ENCODE results near the gene DRD4. TPM values are rescaled to one million over a fixed set of nuclear protein-coding genes. Genes with fewer than 3 reads are reported as not detected.

DRD4 gene
- total RNA-seq (1 to 10 TPM in 1 of 9 donors, under 1 TPM in 6, not detected in 2; 0.28 to 1.1 (median 0.34) TPM), polyA plus RNA-seq (1 to 10 TPM in 2 of 3 donors, not detected in 1; 1.2 to 1.3 TPM)
- long read RNA-seq, donor 1, result 0 reads
- long read RNA-seq, donor 2, result 0 reads
- long read RNA-seq, donor 3, result 0 reads
- long read RNA-seq, donor 4, partial matches to known transcripts, result 0 of 1 reads
- long read RNA-seq, donor 4, other reads (novel, unspliced or antisense), result 1 of 1 reads
- long read RNA-seq, donor 5, result 0 reads
- long read RNA-seq, donor 6, result 0 reads
- long read RNA-seq, donor 7, result 0 reads
- long read RNA-seq, donor 8, result 0 reads
- long read RNA-seq, donor 9, result 0 reads
- long read RNA-seq, donor 10, result 0 reads

DNA sequence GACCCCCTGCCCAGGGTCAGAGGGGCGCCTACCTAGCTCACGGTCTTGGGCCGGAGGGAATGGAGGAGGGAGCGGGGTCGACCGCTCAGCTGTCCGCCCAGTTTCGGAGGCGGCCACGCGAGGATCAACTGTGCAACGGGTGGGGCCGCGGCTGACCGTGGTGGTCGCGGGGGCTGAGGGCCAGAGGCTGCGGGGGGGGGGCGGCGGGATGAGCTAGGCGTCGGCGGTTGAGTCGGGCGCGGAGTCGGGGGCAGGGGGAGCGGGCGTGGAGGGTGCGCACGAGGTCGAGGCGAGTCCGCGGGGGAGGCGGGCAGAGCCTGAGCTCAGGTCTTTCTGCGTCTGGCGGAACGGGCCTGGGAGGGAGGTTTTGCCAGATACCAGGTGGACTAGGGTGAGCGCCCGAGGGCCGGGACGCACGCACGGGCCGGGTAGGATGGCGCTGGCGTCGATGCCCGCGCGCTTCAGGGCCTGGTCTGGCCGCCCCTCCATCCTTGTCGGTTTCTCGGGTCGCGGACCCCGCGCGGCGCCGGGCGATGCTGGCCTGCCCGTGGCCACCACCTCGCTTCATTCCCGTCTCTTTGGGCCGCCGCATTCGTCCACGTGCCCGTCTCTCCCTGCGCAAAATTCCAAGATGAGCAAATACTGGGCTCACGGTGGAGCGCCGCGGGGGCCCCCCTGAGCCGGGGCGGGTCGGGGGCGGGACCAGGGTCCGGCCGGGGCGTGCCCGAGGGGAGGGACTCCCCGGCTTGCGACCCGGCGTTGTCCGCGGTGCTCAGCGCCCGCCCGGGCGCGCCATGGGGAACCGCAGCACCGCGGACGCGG, at the start of gene DRD4:
Gene DRD4 (plus strand): TSS at position 759 of the 822 bp plus-strand sequence. CDS start 36 bp downstream, at position 795.
- no peaks in the 10 kb centered on the region for H3K27me3 ChIP-seq
- no peak within 1 kb of the TSS for H3K27ac ChIP-seq
- TF ChIP-seq, protein P1, sequence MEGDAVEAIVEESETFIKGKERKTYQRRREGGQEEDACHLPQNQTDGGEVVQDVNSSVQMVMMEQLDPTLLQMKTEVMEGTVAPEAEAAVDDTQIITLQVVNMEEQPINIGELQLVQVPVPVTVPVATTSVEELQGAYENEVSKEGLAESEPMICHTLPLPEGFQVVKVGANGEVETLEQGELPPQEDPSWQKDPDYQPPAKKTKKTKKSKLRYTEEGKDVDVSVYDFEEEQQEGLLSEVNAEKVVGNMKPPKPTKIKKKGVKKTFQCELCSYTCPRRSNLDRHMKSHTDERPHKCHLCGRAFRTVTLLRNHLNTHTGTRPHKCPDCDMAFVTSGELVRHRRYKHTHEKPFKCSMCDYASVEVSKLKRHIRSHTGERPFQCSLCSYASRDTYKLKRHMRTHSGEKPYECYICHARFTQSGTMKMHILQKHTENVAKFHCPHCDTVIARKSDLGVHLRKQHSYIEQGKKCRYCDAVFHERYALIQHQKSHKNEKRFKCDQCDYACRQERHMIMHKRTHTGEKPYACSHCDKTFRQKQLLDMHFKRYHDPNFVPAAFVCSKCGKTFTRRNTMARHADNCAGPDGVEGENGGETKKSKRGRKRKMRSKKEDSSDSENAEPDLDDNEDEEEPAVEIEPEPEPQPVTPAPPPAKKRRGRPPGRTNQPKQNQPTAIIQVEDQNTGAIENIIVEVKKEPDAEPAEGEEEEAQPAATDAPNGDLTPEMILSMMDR (IDR thresholded peaks at IDR 0.05), result no peak
- no peak for TF ChIP-seq POLR2A (IDR thresholded peaks at IDR 0.05)
- DNase-seq, result peak in 1 of 7 donors; percentile 16
- peaks cover 0 to under 1% of the 10 kb centered on the region in 2 donors for H3K36me3 ChIP-seq (replicated peaks in 1 of 2)
- no peaks in the 10 kb centered on the region for H3K9me3 ChIP-seq (replicated peaks in 1 of 3)
- intact Hi-C loops (cut with DNase I), result no loop called here
- H3K4me3 ChIP-seq, result peak within 1 kb of the TSS in 1 of 4 donors; percentile 23
- H3K4me1 ChIP-seq (replicated peaks in 1 of 2), result no peaks in the 10 kb centered on the region
- 31 to 70% (median 38%) methylated on average over 18 to 100 of the region's 100 CpGs for WGBS, 4 donors

DNA sequence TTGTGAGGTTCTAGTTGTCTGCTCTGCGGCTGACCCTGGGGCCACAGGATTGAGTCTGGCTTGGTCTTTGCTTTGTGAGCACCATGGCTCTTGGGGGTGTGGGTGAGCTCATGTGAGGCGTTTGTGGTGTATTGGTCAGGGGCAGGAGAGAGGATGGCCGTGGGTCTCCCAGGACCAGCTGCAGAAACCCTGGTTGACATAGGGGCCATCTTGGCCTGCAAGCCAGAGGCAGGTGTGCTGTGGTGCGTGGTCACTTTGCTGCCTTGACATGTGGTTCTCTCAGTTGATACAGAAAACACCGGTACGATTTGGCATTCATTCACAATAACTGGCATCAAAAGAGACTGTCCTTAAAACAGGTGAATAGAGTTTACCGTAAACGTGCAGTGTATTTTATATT, 49.5 kb upstream of the DRD4 start:
- TF ChIP-seq, protein P1 (IDR thresholded peaks at IDR 0.05), result no peak
- no peak for TF ChIP-seq POLR2A (IDR thresholded peaks at IDR 0.05)
- Histone ChIP-seq H3K36me3 (replicated peaks in 1 of 2) (peaks cover 0 to 78% of the 10 kb centered on the region in 2 donors), H3K9me3 (replicated peaks in 1 of 3) (no peaks in the 10 kb centered on the region)

DNA sequence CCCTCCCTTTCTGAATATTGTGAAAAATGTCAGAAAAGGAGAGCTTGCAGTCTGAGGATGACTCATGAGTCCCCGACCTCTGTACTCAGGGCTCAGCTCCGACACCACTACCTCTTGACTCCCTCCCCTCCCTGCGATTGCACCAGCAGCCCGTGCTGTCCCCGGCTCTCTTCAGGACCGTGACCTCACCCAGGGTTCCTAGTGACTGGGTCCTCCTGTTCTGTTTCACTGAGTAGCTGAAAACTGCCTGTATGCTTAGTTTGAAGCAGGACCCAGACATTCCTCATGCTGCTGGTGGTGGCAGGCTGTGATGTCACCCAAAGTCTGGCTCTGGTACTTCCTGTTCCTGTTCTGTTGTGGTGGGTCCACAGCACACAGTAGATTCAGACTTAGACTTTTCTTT, 49.1 kb upstream of the DRD4 start:
- Histone ChIP-seq H3K4me1 (replicated peaks in 1 of 2) (peaks cover 12 to 17% of the 10 kb centered on the region in 2 donors), H3K4me3 (no peak overlapping the region), H3K36me3 (replicated peaks in 1 of 2) (peaks cover 0 to 78% of the 10 kb centered on the region in 2 donors), H3K27me3 (no peaks in the 10 kb centered on the region), H3K27ac (peak overlapping the region; percentile 67 to 90 (median 81)), H3K9me3 (replicated peaks in 1 of 3) (no peaks in the 10 kb centered on the region)
- intact Hi-C loops (cut with DNase I), result no loop called here
- WGBS, 4 donors, result 18 to 27% (median 21%) methylated on average over 6 of the region's 6 CpGs
- TF ChIP-seq, protein P1 (IDR thresholded peaks at IDR 0.05), result no peak
- peak in 1 of 2 donors; percentile 40 for TF ChIP-seq POLR2A (IDR thresholded peaks at IDR 0.05)
- DNase-seq, result peak; percentile 85 to 98 (median 97)

More for the DNA sequence above, 49.5 kb upstream of the DRD4 start:
- Histone ChIP-seq H3K27ac (peak overlapping the region; percentile 60 to 90 (median 67)), H3K4me3 (no peak overlapping the region), H3K4me1 (replicated peaks in 1 of 2) (peaks cover 12 to 17% of the 10 kb centered on the region in 2 donors), H3K27me3 (no peaks in the 10 kb centered on the region)
- no peak for DNase-seq
- 53 to 56% (median 56%) methylated on average over 8 of the region's 8 CpGs for WGBS, 4 donors
- intact Hi-C loops (cut with DNase I), result no loop called here

DNA sequence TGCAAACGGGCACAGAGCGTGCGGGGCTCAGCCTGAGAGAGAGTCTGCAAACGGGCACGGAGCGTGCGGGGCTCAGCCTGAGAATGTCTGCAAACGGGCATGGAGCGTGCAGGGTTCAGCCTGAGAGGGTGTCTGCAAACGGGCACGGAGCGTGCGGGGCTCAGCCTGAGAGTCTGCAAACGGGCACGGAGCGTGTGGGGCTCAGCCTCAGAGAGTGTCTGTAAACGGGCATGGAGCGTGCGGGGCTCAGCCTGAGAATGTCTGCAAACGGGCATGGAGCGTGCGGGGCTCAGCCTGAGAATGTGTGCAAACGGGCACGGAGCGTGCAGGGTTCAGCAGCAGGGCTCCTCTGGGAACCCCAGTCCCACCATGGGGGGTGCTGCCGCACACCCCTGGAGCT, 47.3 kb upstream of the DRD4 start:
- H3K9me3 ChIP-seq (replicated peaks in 1 of 3), result no peaks in the 10 kb centered on the region
- WGBS, 4 donors, result 92 to 95% (median 95%) methylated on average over 26 of the region's 26 CpGs
- H3K4me3 ChIP-seq, result no peak overlapping the region
- TF ChIP-seq, protein P1 (IDR thresholded peaks at IDR 0.05), result no peak
- TF ChIP-seq POLR2A (IDR thresholded peaks at IDR 0.05), result no peak
- no peak for DNase-seq
- H3K27me3 ChIP-seq, result no peaks in the 10 kb centered on the region
- no peak overlapping the region for H3K27ac ChIP-seq
- intact Hi-C loops (cut with DNase I), result no loop called here
- peaks cover 12 to 17% of the 10 kb centered on the region in 2 donors for H3K4me1 ChIP-seq (replicated peaks in 1 of 2)
- peaks cover 0 to 82% of the 10 kb centered on the region in 2 donors for H3K36me3 ChIP-seq (replicated peaks in 1 of 2)
